K562 (cell line): ENCODE measurements around the gene KCNK1. TPM values are rescaled to one million over a fixed set of nuclear protein-coding genes. Genes with fewer than 3 reads are reported as not detected.

Experiments
- ATAC-seq: fragments of 200-7000 bp; cut with Tn5 transposase; 3 replicates; pipeline ENCODE4 v1.9.1; 2020; ENCODE audit warnings: moderate library complexity
- BruUV-seq: library from RNA; stranded (reverse); fragments of 400-500 nt; replicated peaks from 2 replicates; lab custom pipeline; 2021; lab: Mats Ljungman, UMichigan
- CTCF ChIA-PET: fragments of 300-600 bp; formaldehyde crosslinking; extraction: SDS; loops from one replicate; lab custom pipeline; 2021; ENCODE audit warnings: low intra/inter-chr PET ratio; lab: Yijun Ruan, JAX
- POLR2A ChIA-PET: fragments of 300-600, 350-650 bp; sonication (Branson Sonifier 250); formaldehyde crosslinking; extraction: SDS; loops from one replicate; lab custom pipeline; 2021; ENCODE audit warnings: antibody characterized with exemption, inconsistent platforms; lab: Yijun Ruan, JAX
- DNase-seq, 4 experiments: peaks; one replicate each; pipeline versions ENCODE4 v3.0.0 to v3.0.0-alpha.2; 2011 to 2018; ENCODE audit warnings: low spot score in 3 of 4, mixed read lengths in 3 of 4; ENCODE audit errors: extremely low read depth in 1 of 4
- FAIRE-seq: peaks from 2 replicates; lab custom pipeline; 2011; peaks lifted over from hg19 to GRCh38; lab: Jason Lieb, UNC
- H2AFZ ChIP-seq: 2 replicates; pipeline ENCODE4 v1.6.0; 2011; ENCODE audit warnings: low read depth, low read length, control low read depth, inconsistent platforms
- H3K27ac ChIP-seq: fragments of 200-600 bp; 3 replicates; pipeline ENCODE4 v1.8.0; 2011; ENCODE audit warnings: low read depth, mild to moderate bottlenecking, control low read depth, inconsistent platforms, low read length, moderate library complexity, mixed read lengths; ENCODE audit errors: extremely low read depth
- H3K27me3 ChIP-seq, 2 experiments: fragments of 300-600 bp in 1 of 2; 2 replicates in 1 of 2; 3 replicates in 1 of 2; pipeline versions ENCODE4 v1.6.0 to v1.8.0; 2011; ENCODE audit warnings: inconsistent platforms in 2 of 2, low read length in 2 of 2, mild to moderate bottlenecking in 1 of 2, mixed read lengths in 1 of 2, moderate library complexity in 1 of 2; ENCODE audit not compliant: control insufficient read depth in 2 of 2, insufficient read depth in 2 of 2
- H3K36me3 ChIP-seq: fragments of 300-600 bp; 3 replicates; pipeline ENCODE4 v1.8.0; 2011; ENCODE audit warnings: mild to moderate bottlenecking, low read length, inconsistent platforms; ENCODE audit not compliant: control insufficient read depth, insufficient read depth
- H3K4me1 ChIP-seq, 2 experiments: fragments of 200-600 bp in 1 of 2; replicated peaks in 1 of 2; 2 replicates in 1 of 2; 3 replicates in 1 of 2; pipeline versions ENCODE4 v1.5.1 to v1.8.0; 2011; ENCODE audit warnings: inconsistent platforms in 2 of 2, low read length in 2 of 2, mild to moderate bottlenecking in 1 of 2, mixed read lengths in 1 of 2, moderate library complexity in 1 of 2; ENCODE audit not compliant: control insufficient read depth in 2 of 2, insufficient read depth in 2 of 2
- H3K4me2 ChIP-seq: 2 replicates; pipeline ENCODE4 v1.6.1; 2011; ENCODE audit warnings: low read length, control low read depth, inconsistent platforms, mixed read lengths; ENCODE audit not compliant: insufficient read depth
- H3K4me3 ChIP-seq: fragments of 200-600 bp; sonication (generic), shearing (Covaris generic); 2 replicates; pipeline ENCODE4 v1.5.1; 2016; ENCODE audit warnings: control low read depth, inconsistent platforms
- H3K79me2 ChIP-seq: fragments of 200-600 bp; 3 replicates; pipeline ENCODE4 v1.8.0; 2011; ENCODE audit warnings: low read length, inconsistent platforms; ENCODE audit not compliant: control insufficient read depth, insufficient read depth
- H3K9ac ChIP-seq, 2 experiments: 2 replicates each; pipeline versions ENCODE4 v1.6.0 to v1.6.1; 2011; ENCODE audit warnings: low read depth in 2 of 2, low read length in 2 of 2, control low read depth in 1 of 2, inconsistent platforms in 1 of 2, mild to moderate bottlenecking in 1 of 2, mixed read lengths in 1 of 2; ENCODE audit not compliant: insufficient read depth in 1 of 2
- H3K9me1 ChIP-seq: one replicate; pipeline ENCODE4 v1.6.0; 2011; ENCODE audit warnings: inconsistent platforms, mild to moderate bottlenecking, low read length, moderate library complexity; ENCODE audit not compliant: control insufficient read depth, insufficient read depth
- H3K9me3 ChIP-seq: replicated peaks from 2 replicates; pipeline ENCODE4 v1.5.1; 2011; ENCODE audit warnings: low read depth, low read length, inconsistent platforms; ENCODE audit not compliant: control insufficient read depth, insufficient read depth
- H4K20me1 ChIP-seq: replicated peaks from 2 replicates; pipeline ENCODE4 v1.6.1; 2011; ENCODE audit warnings: low read length, inconsistent platforms, mixed read lengths; ENCODE audit not compliant: control insufficient read depth, insufficient read depth
- BCOR ChIP-seq: fragments of 450-650 bp; IDR thresholded peaks from 2 replicates; pipeline ENCODE4 v1.6.1; 2016
- HDAC1 ChIP-seq, 2 experiments: fragments of 450-650 bp; IDR thresholded peaks; 2 replicates each; pipeline ENCODE4 v1.6.1; 2016 to 2017; ENCODE audit warnings: inconsistent platforms in 1 of 2, mild to moderate bottlenecking in 1 of 2, moderate library complexity in 1 of 2
- KDM1A ChIP-seq, 2 experiments: fragments of 450-650 bp; IDR thresholded peaks; 2 replicates each; pipeline ENCODE4 v1.6.1; 2016; ENCODE audit warnings: mild to moderate bottlenecking in 2 of 2
- KDM2B ChIP-seq: fragments of 250-450 bp; sonication (Bioruptor Pico); IDR thresholded peaks from 2 replicates; pipeline ENCODE4 v1.8.0; 2021; ENCODE audit warnings: mild to moderate bottlenecking, moderate library complexity
- MLLT1 ChIP-seq, 2 experiments: fragments of 450-650 bp; IDR thresholded peaks; 2 replicates each; pipeline ENCODE4 v1.6.1; 2016
- MTA3 ChIP-seq: fragments of 450-650 bp; formaldehyde crosslinking; IDR thresholded peaks from 2 replicates; pipeline ENCODE4 v1.6.1; 2017; ENCODE audit warnings: mild to moderate bottlenecking, borderline replicate concordance
- RBM25 ChIP-seq: fragments of 200-400 bp; formaldehyde crosslinking; IDR thresholded peaks from 2 replicates; pipeline ENCODE4 v1.6.1; 2018; ENCODE audit warnings: low read length, low read depth, moderate library complexity; ENCODE audit not compliant: severe bottlenecking
- USF1 ChIP-seq: sonication (generic); formaldehyde crosslinking; IDR thresholded peaks from 2 replicates; pipeline ENCODE4 v1.9.0; 2022; ENCODE audit warnings: mild to moderate bottlenecking, missing genetic modification reagents
- ZNF146 ChIP-seq: IDR thresholded peaks from one replicate; pipeline ENCODE4 v1.6.1; 2018; ENCODE audit warnings: missing compliant biosample characterization; ENCODE audit not compliant: unreplicated experiment
- ZNF253 ChIP-seq: fragments of 250-450 bp; sonication (Bioruptor Pico); conservative IDR thresholded peaks from 2 replicates; pipeline ENCODE4 v1.6.1; 2021; ENCODE audit warnings: mild to moderate bottlenecking
- WGBS: fragments of 100-300 bp; shearing (Covaris generic); methylation state at CpG from one replicate; pipeline ENCODE4 v1.1.6; 2016; ENCODE audit warnings: low coverage, mixed read lengths; ENCODE audit not compliant: insufficient coverage; ENCODE audit errors: missing lambda C conversion rate; 5-methylcytosine and 5-hydroxymethylcytosine counted together
- in situ Hi-C: fragments of 300-500 bp; cut with MboI; formaldehyde crosslinking; loops from 4 replicates; pipeline ENCODE4 v1.15.0; 2018; ENCODE audit warnings: inconsistent platforms, mixed read lengths
- intact Hi-C: fragments of 100-400 bp; cut with micrococcal nuclease; formaldehyde crosslinking; loops from 2 replicates; pipeline ENCODE4 v1.14.2; 2022
- polyA plus RNA-seq, 8 experiments: library from polyadenylated mRNA; depleted of rRNA in 4 of 8; stranded (reverse) in 5 of 8; unstranded in 3 of 8; fragments of >200 nt; fragmentation: Nextera tagmentation in 2 of 8; fragmentation: Illumina TruSeq in 1 of 8; extraction: Ambion mirVana in 2 of 8; extraction: Trizol in 1 of 8; gene quantifications; 2 replicates each; pipeline versions ENCODE4 v1.2.1 to v1.2.3, GENCODE V29; 2011 to 2014; ENCODE audit warnings: inconsistent platforms in 1 of 8, missing spikeins in 1 of 8
- total RNA-seq, 7 experiments: library from RNA; depleted of rRNA in 6 of 7; stranded (reverse); fragments of >200 nt in 6 of 7; fragmentation: Illumina TruSeq in 2 of 7; extraction: Trizol in 2 of 7; gene quantifications; 2 replicates each; pipeline versions ENCODE4 v1.2.1 to v1.2.3, GENCODE V29; 2011 to 2021; ENCODE audit warnings: low replicate concordance in 1 of 7

The KCNK1 gene
- total and polyA plus RNA-seq, 9 of the 15 experiments (the other 6 are each of a cell fraction or from before 2014, with no cell fraction given), result 3.1 to 22.7 (median 6.0) TPM

- FAIRE-seq, result no peak
- no peaks in the 10 kb centered on the region for H3K79me2 ChIP-seq
- no peaks in the 10 kb centered on the region for H4K20me1 ChIP-seq
- DNase-seq, result no peak
- no peaks in the 10 kb centered on the region for H3K27me3 ChIP-seq
- WGBS, result 71% methylated on average over 2 of the region's 2 CpGs
- no peak overlapping the region for H2AFZ ChIP-seq
- H3K4me3 ChIP-seq, result no peak overlapping the region
- no TSS peak for BruUV-seq
- peaks cover 2% of the 10 kb centered on the region; the same call in 1 of the 2 replicates for H3K9me3 ChIP-seq
- H3K9me1 ChIP-seq, result no peaks in the 10 kb centered on the region
- intact Hi-C loops, result no loop called here
- in situ Hi-C loops, result no loop called here
- no peak overlapping the region for H3K9ac ChIP-seq
- no peaks in the 10 kb centered on the region for H3K36me3 ChIP-seq
- ATAC-seq, result no peak
- POLR2A ChIA-PET, result interaction anchor here (0.9 kb wide), 1 partner anchor 33 kb away, joined by 3 read pairs; no protein-coding TSS in a partner anchor
- CTCF ChIA-PET, result no interaction called here
- TF ChIP-seq ZNF146 (CRISPR knock-in tag), result peak; percentile 93
- no peak for TF ChIP-seq MLLT1 (IDR thresholded peaks at IDR 0.05)
- no peak for TF ChIP-seq USF1 (CRISPR knock-in tag)
- TF ChIP-seq KDM2B (CRISPR knock-in tag), result no peak
- peak; percentile 78 for TF ChIP-seq RBM25
- TF ChIP-seq BCOR, result peak; percentile 66
- TF ChIP-seq MTA3, result no peak
- TF ChIP-seq ZNF253 (CRISPR knock-in tag), result no peak
- TF ChIP-seq HDAC1 (IDR thresholded peaks at IDR 0.05), result 0 out of 4 replicates have a peak, but pooled peaks of 1 of the 2 experiments have one; percentile 27
- TF ChIP-seq KDM1A (IDR thresholded peaks at IDR 0.05), result peak; percentile 19 to 58; a peak in 2 of 4 replicates
- H3K4me2 ChIP-seq, result no peak overlapping the region
- H3K4me1 ChIP-seq, result peaks cover 0 to 5% of the 10 kb centered on the region in 2 experiments; a peak in 2 of 5 replicates
- H3K27ac ChIP-seq, result no peak overlapping the region
Measured at GRCh38 chr1:233586301-233586700, 27.6 kb upstream of the KCNK1 start.
